ENCODE measurements around the gene S100G.

Gene S100G

GRCh38 chrX:16664626-16665025 is 14.7 kb downstream of the S100G start:
- Mint-ChIP-seq H3K36me3 (ENCODE audit: low read depth) (peaks cover 4% of the 10 kb centered on the region), H3K4me1 (ENCODE audit: low read depth) (peaks cover 5% of the 10 kb centered on the region), H3K9me3 (no peaks in the 10 kb centered on the region), H3K27ac (no peak overlapping the region), H3K4me3 (no peak overlapping the region), H3K27me3 (no peaks in the 10 kb centered on the region)

DNA sequence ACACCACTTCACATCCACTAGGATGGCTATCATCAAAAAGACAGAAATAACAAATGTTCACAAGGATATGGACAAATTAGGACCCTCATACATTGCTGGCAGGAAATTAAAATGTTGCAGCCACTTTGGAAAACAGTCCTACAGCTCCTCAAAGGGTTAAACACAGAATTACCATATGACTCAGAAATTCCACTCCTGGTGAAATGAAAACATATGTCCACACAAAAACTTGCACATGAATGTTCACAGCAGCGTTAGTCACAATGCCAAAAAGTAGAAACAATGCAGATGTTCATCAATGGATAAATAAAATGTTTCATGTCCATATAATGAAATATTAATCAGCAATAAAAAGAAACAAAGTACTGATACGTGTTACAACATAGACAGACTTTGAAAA is 15.1 kb downstream of the S100G start:
- H3K4me1 Mint-ChIP-seq (ENCODE audit: low read depth): peaks cover 5% of the 10 kb centered on the region
- H3K27ac Mint-ChIP-seq: no peak overlapping the region
- no peak overlapping the region for H3K4me3 Mint-ChIP-seq
- H3K36me3 Mint-ChIP-seq (ENCODE audit: low read depth): peaks cover 4% of the 10 kb centered on the region
- H3K27me3 Mint-ChIP-seq: no peaks in the 10 kb centered on the region
- H3K9me3 Mint-ChIP-seq: no peaks in the 10 kb centered on the region

DNA sequence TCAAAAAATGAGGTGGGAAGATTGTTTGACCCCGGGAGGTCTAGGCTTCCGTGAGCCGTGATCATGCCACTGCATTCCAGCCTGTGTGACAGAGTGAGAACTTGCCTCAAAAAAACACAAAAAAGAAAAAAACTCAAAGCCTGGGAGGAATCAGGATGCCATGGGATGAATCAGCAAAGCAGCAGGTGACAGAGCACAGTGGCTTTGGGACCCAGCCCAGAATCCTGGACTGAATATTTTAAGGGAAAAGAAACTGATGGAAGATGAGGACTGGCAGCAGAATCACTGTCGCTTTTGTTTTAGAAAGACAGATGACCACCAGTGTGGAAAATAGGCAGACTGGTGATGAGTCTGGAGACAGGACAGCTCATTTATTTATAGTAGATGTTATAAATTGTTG is 16.6 kb downstream of the S100G start:
- Mint-ChIP-seq H3K4me3 (no peak overlapping the region), H3K27ac (no peak overlapping the region), H3K27me3 (no peaks in the 10 kb centered on the region), H3K36me3 (ENCODE audit: low read depth) (peaks cover 4% of the 10 kb centered on the region), H3K4me1 (ENCODE audit: low read depth) (peaks cover 5% of the 10 kb centered on the region), H3K9me3 (no peaks in the 10 kb centered on the region)

- no peak overlapping the region for H3K27ac Mint-ChIP-seq
- H3K27me3 Mint-ChIP-seq: no peaks in the 10 kb centered on the region
- no peaks in the 10 kb centered on the region for H3K9me3 Mint-ChIP-seq
- H3K4me3 Mint-ChIP-seq: no peak overlapping the region
- H3K4me1 Mint-ChIP-seq (ENCODE audit: low read depth): no peaks in the 10 kb centered on the region
- no peaks in the 10 kb centered on the region for H3K36me3 Mint-ChIP-seq (ENCODE audit: low read depth)
Observed at GRCh38 chrX:16671005-16671404, 21.0 kb downstream of the S100G start.

GRCh38 chrX:16678689-16679088 is 28.7 kb downstream of the S100G start:
- Mint-ChIP-seq H3K27ac (no peak overlapping the region), H3K36me3 (ENCODE audit: low read depth) (peaks cover 11% of the 10 kb centered on the region), H3K27me3 (no peaks in the 10 kb centered on the region), H3K4me3 (no peak overlapping the region), H3K4me1 (ENCODE audit: low read depth) (no peaks in the 10 kb centered on the region), H3K9me3 (no peaks in the 10 kb centered on the region)

DNA sequence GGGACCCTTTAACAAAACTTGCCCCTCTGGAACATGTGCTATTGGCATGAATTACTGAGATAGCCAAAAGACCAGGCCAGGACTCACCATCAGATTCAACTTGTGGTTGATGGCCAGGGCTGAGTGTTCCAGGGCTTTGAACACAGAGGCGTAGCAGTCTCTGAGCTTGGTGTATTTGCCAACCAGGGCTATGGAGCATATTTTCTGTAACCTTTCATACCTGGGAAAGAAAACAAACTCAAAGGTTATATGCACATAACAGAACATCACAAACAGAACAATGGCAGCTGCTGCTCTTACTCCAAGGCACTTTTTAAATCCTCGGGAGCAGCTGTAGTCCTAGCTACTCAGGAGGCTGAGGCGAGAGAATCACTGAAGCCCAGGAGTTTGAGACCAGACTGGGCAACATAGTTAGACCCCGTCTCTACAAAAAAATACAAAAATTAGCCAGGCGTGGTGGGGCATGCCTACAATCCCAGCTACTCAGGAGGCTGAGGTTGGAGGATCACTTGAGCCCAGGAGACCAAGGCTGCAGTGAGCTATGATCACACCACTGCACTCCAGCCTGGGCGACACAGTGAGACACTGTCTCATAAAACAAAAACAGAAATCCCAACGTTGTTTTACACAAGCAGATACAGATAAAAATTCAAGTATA is 33.2 kb downstream of the S100G start:
- Mint-ChIP-seq H3K27me3 (no peaks in the 10 kb centered on the region), H3K4me3 (no peak overlapping the region), H3K9me3 (no peaks in the 10 kb centered on the region), H3K27ac (no peak overlapping the region), H3K4me1 (ENCODE audit: low read depth) (no peaks in the 10 kb centered on the region), H3K36me3 (ENCODE audit: low read depth) (peaks cover under 1% of the 10 kb centered on the region)

GRCh38 chrX:16687514-16687913 is 37.6 kb downstream of the S100G start:
- H3K9me3 Mint-ChIP-seq: no peaks in the 10 kb centered on the region
- peaks cover 5% of the 10 kb centered on the region for H3K36me3 Mint-ChIP-seq (ENCODE audit: low read depth)
- no peak overlapping the region for H3K4me3 Mint-ChIP-seq
- H3K27me3 Mint-ChIP-seq: no peaks in the 10 kb centered on the region
- no peak overlapping the region for H3K27ac Mint-ChIP-seq
- no peaks in the 10 kb centered on the region for H3K4me1 Mint-ChIP-seq (ENCODE audit: low read depth)

- H3K27me3 Mint-ChIP-seq: no peaks in the 10 kb centered on the region
- no peaks in the 10 kb centered on the region for H3K4me1 Mint-ChIP-seq (ENCODE audit: low read depth)
- H3K9me3 Mint-ChIP-seq: no peaks in the 10 kb centered on the region
- peaks cover 5% of the 10 kb centered on the region for H3K36me3 Mint-ChIP-seq (ENCODE audit: low read depth)
- H3K4me3 Mint-ChIP-seq: no peak overlapping the region
- no peak overlapping the region for H3K27ac Mint-ChIP-seq
Observed at GRCh38 chrX:16695079-16695676, 45.2 kb downstream of the S100G start.

DNA sequence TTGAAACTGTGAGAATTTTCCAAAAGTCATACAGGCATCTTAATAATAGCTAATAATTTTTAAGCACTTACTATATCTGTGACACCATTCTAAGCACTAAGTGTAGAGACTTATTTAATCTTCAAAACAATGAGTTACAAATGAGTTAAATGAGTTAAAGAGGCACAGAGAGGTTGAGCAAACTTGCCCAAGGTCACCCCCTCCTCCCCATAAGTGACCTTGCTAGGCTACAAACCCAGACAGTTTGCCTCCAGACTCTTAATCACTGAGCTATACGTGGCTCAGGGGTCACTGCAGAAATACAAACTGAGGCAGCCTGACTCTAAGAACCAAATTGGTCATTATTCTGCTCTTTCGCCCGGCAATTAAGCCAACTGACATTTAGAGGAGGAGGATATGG is 47.0 kb downstream of the S100G start:
- Mint-ChIP-seq H3K4me3 (no peak overlapping the region), H3K4me1 (ENCODE audit: low read depth) (no peaks in the 10 kb centered on the region), H3K27ac (no peak overlapping the region), H3K9me3 (no peaks in the 10 kb centered on the region), H3K27me3 (no peaks in the 10 kb centered on the region), H3K36me3 (ENCODE audit: low read depth) (no peaks in the 10 kb centered on the region)

DNA sequence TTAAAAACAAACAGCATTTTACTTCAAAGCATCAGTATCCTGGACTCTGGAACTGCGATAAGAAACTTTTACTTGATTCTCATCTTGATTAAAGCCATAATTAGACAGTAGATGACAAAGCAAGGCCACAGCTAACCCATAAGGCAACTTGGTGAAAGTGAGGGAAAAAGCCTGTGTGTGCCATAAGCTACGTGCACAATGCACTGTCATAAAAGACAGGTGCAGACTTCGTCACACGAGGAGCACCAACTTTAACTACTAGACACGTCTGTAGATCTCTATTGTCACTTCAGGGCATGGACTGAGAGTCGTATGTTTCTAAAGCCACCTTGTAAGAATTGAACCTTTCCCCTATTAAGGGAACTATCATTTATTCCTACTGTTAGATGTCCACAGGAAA is 49.4 kb downstream of the S100G start:
- Mint-ChIP-seq H3K27ac (no peak overlapping the region), H3K4me3 (no peak overlapping the region)

GRCh38 chrX:16700734-16701133 is 50.8 kb downstream of the S100G start:
- Mint-ChIP-seq H3K27ac (no peak overlapping the region), H3K4me1 (ENCODE audit: low read depth) (no peaks in the 10 kb centered on the region), H3K9me3 (no peaks in the 10 kb centered on the region), H3K4me3 (no peak overlapping the region), H3K27me3 (no peaks in the 10 kb centered on the region), H3K36me3 (ENCODE audit: low read depth) (peaks cover 4% of the 10 kb centered on the region)

More for the DNA sequence above, 49.4 kb downstream of the S100G start:
- Mint-ChIP-seq H3K4me1 (ENCODE audit: low read depth) (no peaks in the 10 kb centered on the region), H3K36me3 (ENCODE audit: low read depth) (peaks cover 4% of the 10 kb centered on the region), H3K27me3 (no peaks in the 10 kb centered on the region), H3K9me3 (no peaks in the 10 kb centered on the region)

DNA sequence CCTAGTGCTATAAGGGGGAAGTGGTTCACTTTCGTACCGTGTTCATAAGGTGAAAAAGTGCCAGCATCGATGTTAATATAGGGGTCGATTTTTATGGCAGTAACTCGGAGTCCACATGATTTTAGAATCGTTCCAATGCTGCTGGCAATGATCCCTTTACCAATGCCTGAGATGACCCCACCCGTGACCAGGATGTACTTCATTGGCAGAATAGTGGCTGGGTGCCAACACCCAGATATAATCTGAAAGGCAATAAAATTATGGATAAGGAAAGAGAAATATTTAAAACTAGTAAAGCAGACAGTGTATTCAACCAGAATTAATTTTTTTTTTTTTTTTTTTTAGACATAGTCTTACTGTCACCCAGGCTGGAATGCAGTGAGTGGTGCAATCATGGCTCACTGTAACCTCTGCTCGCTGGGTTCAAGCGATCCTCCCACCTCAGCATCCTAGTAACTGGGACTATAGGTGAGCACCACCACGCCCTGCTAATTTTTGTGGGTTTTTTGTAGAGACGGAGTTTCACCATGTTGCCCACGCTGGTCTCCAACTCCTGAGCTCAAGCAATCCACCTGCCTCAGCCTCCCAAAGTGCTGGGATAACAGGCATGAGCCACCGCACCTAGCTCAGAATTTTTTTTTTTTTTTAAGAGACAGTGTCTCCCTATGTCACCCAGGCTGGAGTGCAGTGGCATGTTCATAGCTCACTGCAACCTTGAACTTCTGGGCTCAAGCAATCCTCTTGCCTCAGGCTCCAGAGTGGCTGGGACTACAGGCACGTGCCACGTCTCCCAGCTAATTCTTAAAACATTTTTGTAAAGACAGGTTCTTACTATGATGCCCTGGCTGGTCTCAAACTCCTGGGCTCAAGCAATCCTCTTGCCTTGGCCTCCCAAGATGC is 53.0 kb downstream of the S100G start:
- Mint-ChIP-seq H3K9me3 (no peaks in the 10 kb centered on the region), H3K36me3 (ENCODE audit: low read depth) (peaks cover 4% of the 10 kb centered on the region), H3K27me3 (no peaks in the 10 kb centered on the region), H3K4me3 (no peak overlapping the region), H3K4me1 (ENCODE audit: low read depth) (no peaks in the 10 kb centered on the region), H3K27ac (no peak overlapping the region)
